ENCODE results near the gene CHMP6. TPM values are rescaled to one million over a fixed set of nuclear protein-coding genes. Genes with fewer than 3 reads are reported as not detected.

CHMP6 gene
- total RNA-seq, 4 donors from 2014 or later: 16.7 to 23.8 (median 22.1) TPM

GRCh38 chr17:81037798-81038733 is 46.4 kb downstream of the CHMP6 start:
- WGBS, 2 donors: 51 to 74% methylated on average over 6 to 11 of the region's 30 CpGs
- peaks cover 0 to 4% (median 0%) of the 10 kb centered on the region in 3 donors for H3K36me3 ChIP-seq
- TF ChIP-seq POLR2A (IDR thresholded peaks at IDR 0.05): no peak
- TF ChIP-seq, protein P1, sequence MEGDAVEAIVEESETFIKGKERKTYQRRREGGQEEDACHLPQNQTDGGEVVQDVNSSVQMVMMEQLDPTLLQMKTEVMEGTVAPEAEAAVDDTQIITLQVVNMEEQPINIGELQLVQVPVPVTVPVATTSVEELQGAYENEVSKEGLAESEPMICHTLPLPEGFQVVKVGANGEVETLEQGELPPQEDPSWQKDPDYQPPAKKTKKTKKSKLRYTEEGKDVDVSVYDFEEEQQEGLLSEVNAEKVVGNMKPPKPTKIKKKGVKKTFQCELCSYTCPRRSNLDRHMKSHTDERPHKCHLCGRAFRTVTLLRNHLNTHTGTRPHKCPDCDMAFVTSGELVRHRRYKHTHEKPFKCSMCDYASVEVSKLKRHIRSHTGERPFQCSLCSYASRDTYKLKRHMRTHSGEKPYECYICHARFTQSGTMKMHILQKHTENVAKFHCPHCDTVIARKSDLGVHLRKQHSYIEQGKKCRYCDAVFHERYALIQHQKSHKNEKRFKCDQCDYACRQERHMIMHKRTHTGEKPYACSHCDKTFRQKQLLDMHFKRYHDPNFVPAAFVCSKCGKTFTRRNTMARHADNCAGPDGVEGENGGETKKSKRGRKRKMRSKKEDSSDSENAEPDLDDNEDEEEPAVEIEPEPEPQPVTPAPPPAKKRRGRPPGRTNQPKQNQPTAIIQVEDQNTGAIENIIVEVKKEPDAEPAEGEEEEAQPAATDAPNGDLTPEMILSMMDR (IDR thresholded peaks at IDR 0.05): no peak
- H3K9me3 ChIP-seq: no peaks in the 10 kb centered on the region
- H3K27ac ChIP-seq: peak overlapping the region; percentile 85 to 92 (median 90)
- DNase-seq: no peak
- H3K4me3 ChIP-seq: peak overlapping the region; percentile 53 to 89 (median 79)
- intact Hi-C loops (cut with DNase I): no loop called here
- H3K4me1 ChIP-seq: peaks cover 57 to 89% (median 63%) of the 10 kb centered on the region in 3 donors
- no peaks in the 10 kb centered on the region for H3K27me3 ChIP-seq

- Histone ChIP-seq H3K36me3 (peaks cover 0 to 4% (median 0%) of the 10 kb centered on the region in 3 donors), H3K4me1 (peaks cover 59 to 89% (median 61%) of the 10 kb centered on the region in 3 donors), H3K27me3 (no peaks in the 10 kb centered on the region), H3K9me3 (no peaks in the 10 kb centered on the region), H3K4me3 (peak overlapping the region in 2 of 4 donors; percentile 15 to 53), H3K27ac (peak overlapping the region in 2 of 4 donors; percentile 69 to 89)
- 100% methylated on average over 2 of the region's 16 CpGs; no CpG with 5 or more reads in 1 of the 2 donors for WGBS, 2 donors
- intact Hi-C loops (cut with DNase I): no loop called here
- TF ChIP-seq, protein P1 (IDR thresholded peaks at IDR 0.05): no peak
- no peak for DNase-seq
Measured at GRCh38 chr17:81039096-81039495, 47.5 kb downstream of the CHMP6 start.

DNA sequence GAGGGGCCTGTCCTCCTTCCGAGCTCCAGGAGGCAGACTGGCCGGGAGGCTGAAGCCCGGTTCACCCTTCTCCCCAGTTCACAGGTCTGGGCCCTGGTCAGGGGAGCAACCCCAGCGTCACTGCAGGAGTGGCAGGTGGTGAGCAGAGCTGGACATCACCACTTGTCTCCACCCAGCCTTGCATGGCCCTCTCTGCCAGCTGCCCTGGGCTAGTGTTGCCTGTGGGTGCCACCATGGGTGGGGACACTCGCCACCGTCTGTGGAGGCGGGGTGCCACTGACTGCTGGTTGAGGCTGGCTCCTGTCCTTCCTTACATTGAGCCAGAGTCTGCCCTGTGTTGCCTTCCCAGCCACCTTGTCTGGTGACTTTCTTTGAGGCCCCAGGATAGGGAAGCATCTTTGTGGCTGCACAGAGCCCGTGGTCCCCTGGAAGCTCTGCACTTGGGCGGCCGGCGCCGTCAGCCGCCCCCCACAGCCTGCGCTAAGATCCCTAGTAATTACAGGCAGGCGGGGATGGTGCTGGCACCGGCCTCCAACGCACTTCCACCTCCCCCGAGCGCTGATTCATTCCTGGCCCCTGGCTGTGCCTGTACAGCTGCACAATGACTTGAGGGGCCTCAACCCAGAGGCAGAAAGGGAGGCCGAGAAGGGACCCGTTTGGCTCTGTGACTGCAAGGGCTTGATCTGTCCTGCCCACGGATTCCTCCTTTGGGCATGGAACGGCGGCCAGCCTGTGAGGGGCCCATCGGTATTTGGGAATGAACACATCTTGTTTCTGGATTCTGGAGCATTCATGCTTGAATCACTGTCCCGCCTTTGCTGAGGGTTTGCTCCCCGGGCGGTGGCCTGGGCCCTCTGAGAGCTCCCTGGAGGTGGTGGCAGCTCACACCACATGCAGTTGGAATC is 48.5 kb downstream of the CHMP6 start:
- no peaks in the 10 kb centered on the region for H3K27me3 ChIP-seq
- WGBS, 2 donors: 0 to 77% methylated on average over 3 to 4 of the region's 28 CpGs
- H3K9me3 ChIP-seq: no peaks in the 10 kb centered on the region
- TF ChIP-seq POLR2A (IDR thresholded peaks at IDR 0.05): no peak
- TF ChIP-seq, protein P1 (IDR thresholded peaks at IDR 0.05): no peak
- peaks cover 67 to 96% (median 69%) of the 10 kb centered on the region in 3 donors for H3K4me1 ChIP-seq
- H3K36me3 ChIP-seq: peaks cover 0 to 10% (median 0%) of the 10 kb centered on the region in 3 donors
- intact Hi-C loops (cut with DNase I): no loop called here
- DNase-seq: no peak
- peak overlapping the region in 3 of 4 donors; percentile 15 to 35 (median 15) for H3K4me3 ChIP-seq
- H3K27ac ChIP-seq: peak overlapping the region; percentile 29 to 89 (median 58)

DNA sequence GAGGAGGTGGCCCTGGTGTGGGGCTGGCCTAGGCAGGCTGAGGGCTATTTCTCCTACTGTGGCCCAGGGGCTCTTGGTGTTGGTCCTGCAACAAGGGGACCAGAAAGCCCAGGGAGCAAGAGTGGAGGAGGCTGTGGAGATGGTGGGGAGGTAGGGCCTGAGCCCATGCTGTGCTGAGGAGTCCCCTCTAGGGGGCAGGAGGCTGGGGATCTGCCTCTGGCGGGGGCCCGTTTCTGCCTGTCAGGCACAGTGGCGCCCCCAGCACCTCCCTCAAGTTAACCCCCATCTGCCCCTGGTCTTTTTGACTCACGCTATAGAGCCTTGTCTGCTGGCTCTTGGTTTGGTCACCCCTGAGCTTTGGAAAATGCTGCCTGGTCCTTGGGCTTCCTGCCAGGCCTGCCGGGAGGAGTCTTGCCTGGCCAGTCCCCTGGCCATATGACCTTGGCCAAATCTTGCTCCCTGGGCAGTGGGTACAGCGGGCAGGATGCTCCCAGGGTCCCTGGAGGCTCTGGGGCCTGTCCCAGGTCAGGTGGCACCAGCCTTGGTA is 49.2 kb downstream of the CHMP6 start:
- H3K27me3 ChIP-seq: no peaks in the 10 kb centered on the region
- intact Hi-C loops (cut with DNase I): no loop called here
- peak overlapping the region; percentile 29 to 89 (median 58) for H3K27ac ChIP-seq
- no peak for DNase-seq
- H3K36me3 ChIP-seq: peaks cover 0 to 14% (median 0%) of the 10 kb centered on the region in 3 donors
- TF ChIP-seq POLR2A (IDR thresholded peaks at IDR 0.05): no peak
- TF ChIP-seq, protein P1 (IDR thresholded peaks at IDR 0.05): peak in 4 of 6 experiments; percentile 22 to 47 (median 32)
- 33% methylated on average over 3 of the region's 6 CpGs; no CpG with 5 or more reads in 1 of the 2 donors for WGBS, 2 donors
- no peaks in the 10 kb centered on the region for H3K9me3 ChIP-seq
- H3K4me3 ChIP-seq: peak overlapping the region in 3 of 4 donors; percentile 15 to 35 (median 15)
- H3K4me1 ChIP-seq: peaks cover 74 to 100% (median 77%) of the 10 kb centered on the region in 3 donors

Data from esophagus squamous epithelium (tissue), 5 donors.